ENCODE results near the gene CACNA1I. TPM values are rescaled to one million over a fixed set of nuclear protein-coding genes. Genes with fewer than 3 reads are reported as not detected.

Gene CACNA1I
- total RNA-seq, 6 donors from 2014 or later: 0.15 to 4.2 (median 0.34) TPM

DNA sequence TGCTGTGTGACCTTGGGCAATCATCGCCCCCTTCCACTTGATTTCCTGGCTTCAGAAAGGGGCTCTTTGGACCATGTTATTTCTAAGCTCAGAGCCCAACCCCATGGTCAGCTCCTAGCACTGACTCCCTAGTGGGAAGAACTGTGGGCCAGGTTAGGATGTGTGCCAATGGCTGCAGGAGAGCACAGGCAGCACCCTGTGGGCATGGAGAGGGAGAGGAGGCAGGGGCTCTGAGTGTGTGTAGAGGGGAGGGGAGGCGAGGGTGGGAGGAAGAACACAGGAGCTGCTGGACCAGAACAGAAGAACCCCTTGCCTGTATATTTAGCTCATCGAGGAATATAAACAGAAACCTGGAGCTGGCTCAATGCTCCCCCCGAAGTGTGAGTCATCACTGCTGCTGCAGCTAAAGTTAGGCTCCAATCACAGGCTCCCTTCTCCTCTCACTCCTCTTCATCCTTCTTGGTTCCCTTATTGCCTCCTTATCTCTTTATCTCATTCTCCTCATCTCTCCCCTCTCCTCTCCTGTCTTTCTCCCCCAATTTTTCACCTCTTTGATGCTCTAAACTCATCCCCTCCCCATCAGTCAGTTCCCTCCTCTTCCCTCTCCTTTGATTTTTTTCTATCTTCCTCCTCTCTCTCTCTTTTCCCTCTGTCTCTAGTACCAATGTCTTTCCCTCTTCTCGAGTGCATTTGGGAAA, 23.5 kb upstream of the CACNA1I start:
- DNase-seq: no peak

DNA sequence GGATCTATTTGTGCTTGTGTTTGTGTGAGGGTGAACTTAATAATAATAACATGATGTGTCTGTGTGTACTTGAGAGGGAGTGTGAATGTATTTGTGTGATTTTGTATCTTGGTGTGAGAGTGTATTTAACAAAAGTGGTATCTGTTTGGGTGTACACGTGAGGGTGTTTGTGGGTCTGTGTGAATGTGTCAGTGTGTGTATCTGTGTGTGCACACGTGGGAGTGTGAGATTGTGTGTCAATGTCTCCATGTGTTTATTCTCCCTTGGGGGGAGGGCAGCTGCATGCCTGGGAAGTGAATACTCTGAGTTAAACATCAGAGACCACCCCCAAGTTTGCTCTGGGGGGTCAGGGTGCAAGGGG, 23.0 kb upstream of the CACNA1I start:
- DNase-seq (no peak), ATAC-seq (ENCODE audit: low FRiP score in 2 of 2) (no peak)
- Histone ChIP-seq H3K36me3 (no peaks in the 10 kb centered on the region), H3K27me3 (peaks cover 0 to 3% (median 0%) of the 10 kb centered on the region in 4 donors), H3K9me3 (no peaks in the 10 kb centered on the region), H3K27ac (no peak overlapping the region), H3K4me3 (no peak overlapping the region), H3K4me1 (no peaks in the 10 kb centered on the region)
- TF ChIP-seq POLR2A (IDR thresholded peaks at IDR 0.05): no peak
- no peak for TF ChIP-seq EP300 (IDR thresholded peaks at IDR 0.05)
- TF ChIP-seq CTCF (IDR thresholded peaks at IDR 0.05): no peak
- no peak for TF ChIP-seq POLR2AphosphoS5 (IDR thresholded peaks at IDR 0.05)
- 46 to 50% methylated on average over 2 of the region's 2 CpGs for WGBS, 2 donors

More for the DNA sequence above, 23.5 kb upstream of the CACNA1I start:
- no peak for ATAC-seq (ENCODE audit: low FRiP score in 2 of 2)
- no peaks in the 10 kb centered on the region for H3K9me3 ChIP-seq
- no peaks in the 10 kb centered on the region for H3K36me3 ChIP-seq
- H3K4me3 ChIP-seq: no peak overlapping the region
- TF ChIP-seq POLR2A (IDR thresholded peaks at IDR 0.05) (no peak), EP300 (IDR thresholded peaks at IDR 0.05) (no peak), POLR2AphosphoS5 (IDR thresholded peaks at IDR 0.05) (no peak), CTCF (IDR thresholded peaks at IDR 0.05) (no peak)
- peaks cover 0 to 3% (median 0%) of the 10 kb centered on the region in 4 donors for H3K27me3 ChIP-seq
- 53 to 59% methylated on average over 5 of the region's 5 CpGs for WGBS, 2 donors
- H3K27ac ChIP-seq: no peak overlapping the region
- no peaks in the 10 kb centered on the region for H3K4me1 ChIP-seq

DNA sequence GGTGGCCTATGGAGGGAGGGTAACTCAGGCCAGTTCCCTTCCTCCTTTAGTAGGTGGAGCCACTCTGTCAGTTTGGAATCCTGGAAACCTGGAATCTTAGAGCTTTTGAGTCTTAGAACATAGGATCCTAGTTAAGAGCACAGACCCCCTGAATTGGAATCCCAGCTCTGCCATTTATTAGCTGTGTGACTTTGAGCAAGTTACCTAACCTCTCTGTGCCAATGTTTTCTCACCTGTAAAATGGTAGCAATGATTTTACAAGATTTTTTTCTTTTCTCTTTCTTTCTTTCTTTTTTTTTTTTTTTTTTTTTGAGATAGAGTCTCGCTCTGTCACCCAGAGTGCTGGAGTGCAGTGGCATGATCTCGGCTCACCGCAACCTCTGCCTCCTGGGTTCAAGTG, 17.1 kb upstream of the CACNA1I start:
- no peak for DNase-seq
- no peak overlapping the region for H3K27ac ChIP-seq
- ATAC-seq (ENCODE audit: low FRiP score in 2 of 2): no peak
- peaks cover 0 to 25% (median 17%) of the 10 kb centered on the region in 4 donors for H3K27me3 ChIP-seq
- WGBS, 2 donors: 96% methylated on average over 3 of the region's 3 CpGs
- H3K9me3 ChIP-seq: no peaks in the 10 kb centered on the region
- peaks cover 7 to 15% (median 8%) of the 10 kb centered on the region in 4 donors for H3K4me1 ChIP-seq
- no peak for TF ChIP-seq CTCF (IDR thresholded peaks at IDR 0.05)
- H3K36me3 ChIP-seq: no peaks in the 10 kb centered on the region
- no peak overlapping the region for H3K4me3 ChIP-seq

GRCh38 chr22:39554151-39554550, 16.4 kb upstream of the CACNA1I start:
- ATAC-seq (ENCODE audit: low FRiP score in 2 of 2) (no peak), DNase-seq (no peak)
- H3K4me3 ChIP-seq: no peak overlapping the region
- H3K4me1 ChIP-seq: peaks cover 8 to 17% (median 9%) of the 10 kb centered on the region in 4 donors
- WGBS, 2 donors: 21 to 58% methylated on average over 2 to 3 of the region's 3 CpGs
- no peaks in the 10 kb centered on the region for H3K9me3 ChIP-seq
- TF ChIP-seq EP300 (IDR thresholded peaks at IDR 0.05): no peak
- TF ChIP-seq POLR2AphosphoS5 (IDR thresholded peaks at IDR 0.05): no peak
- TF ChIP-seq POLR2A (IDR thresholded peaks at IDR 0.05): no peak
- no peak for TF ChIP-seq CTCF (IDR thresholded peaks at IDR 0.05)
- H3K36me3 ChIP-seq: no peaks in the 10 kb centered on the region
- H3K27me3 ChIP-seq: peaks cover 0 to 31% (median 19%) of the 10 kb centered on the region in 4 donors
- no peak overlapping the region for H3K27ac ChIP-seq
